ENCODE data around the gene PCAT7. TPM values are rescaled to one million over a fixed set of nuclear protein-coding genes. Genes with fewer than 3 reads are reported as not detected.

The PCAT7 gene
- total and polyA plus RNA-seq, 2 experiments from 2014 or later = 4.0 to 5.5 TPM

- Histone ChIP-seq H3K36me3 (ENCODE audit: insufficient read depth) (no peaks in the 10 kb centered on the region), H3K9me2 (ENCODE audit: insufficient read depth) (no peaks in the 10 kb centered on the region), H2AFZ (no peak overlapping the region), H4K20me1 (replicated peaks; ENCODE audit: insufficient read depth) (no peaks in the 10 kb centered on the region; the same call in 1 of the 2 replicates), H3K4me2 (no peak overlapping the region), H3K4me3 (no peak overlapping the region), H3K27ac (ENCODE audit: low read depth) (no peak overlapping the region), H3K27me3 (ENCODE audit: insufficient read depth) (no peaks in the 10 kb centered on the region), H3K79me2 (replicated peaks; ENCODE audit: insufficient read depth) (no peaks in the 10 kb centered on the region), H3K4me1 (ENCODE audit: insufficient read depth) (no peaks in the 10 kb centered on the region), H3F3A (replicated peaks; ENCODE audit: low read depth) (no peaks in the 10 kb centered on the region)
- no peak overlapping the region for H3K4me3 Mint-ChIP-seq
- H3K27ac Mint-ChIP-seq = no peak overlapping the region
- no peak for ATAC-seq
- H3K4me1 Mint-ChIP-seq = no peaks in the 10 kb centered on the region
- DNase-seq (ENCODE audit: low spot score) = no peak
- no peaks in the 10 kb centered on the region for H3K27me3 Mint-ChIP-seq (ENCODE audit: insufficient read depth, low read depth, poor library complexity)
- no peak for TF ChIP-seq ZNF331 (CRISPR knock-in tag; IDR thresholded peaks at IDR 0.05; ENCODE audit: low read depth)
- no peak for TF ChIP-seq NANOG (IDR thresholded peaks at IDR 0.05; ENCODE audit: borderline replicate concordance)
- no peak for TF ChIP-seq JUNB (IDR thresholded peaks at IDR 0.05; ENCODE audit: unreplicated experiment)
- TF ChIP-seq ETS1 (IDR thresholded peaks at IDR 0.05) = no peak
- no peak for TF ChIP-seq EZH2 (IDR thresholded peaks at IDR 0.05; ENCODE audit: low read depth, unreplicated experiment)
- no peak for TF ChIP-seq STAT1 (IDR thresholded peaks at IDR 0.05; ENCODE audit: unreplicated experiment)
- TF ChIP-seq POLR2AphosphoS5 (IDR thresholded peaks at IDR 0.05; ENCODE audit: low read depth) = no peak
- TF ChIP-seq CTCF (conservative IDR thresholded peaks at IDR 0.05; ENCODE audit: low read depth in 2 of 2) = no peak
- TF ChIP-seq EZH2phosphoT487 (IDR thresholded peaks at IDR 0.05; ENCODE audit: unreplicated experiment) = no peak
- TF ChIP-seq CREB1 (CRISPR knock-in tag; IDR thresholded peaks at IDR 0.05; ENCODE audit: low read depth) = no peak
- TF ChIP-seq ZNF114 (CRISPR knock-in tag; IDR thresholded peaks at IDR 0.05) = no peak
- TF ChIP-seq, protein P1, sequence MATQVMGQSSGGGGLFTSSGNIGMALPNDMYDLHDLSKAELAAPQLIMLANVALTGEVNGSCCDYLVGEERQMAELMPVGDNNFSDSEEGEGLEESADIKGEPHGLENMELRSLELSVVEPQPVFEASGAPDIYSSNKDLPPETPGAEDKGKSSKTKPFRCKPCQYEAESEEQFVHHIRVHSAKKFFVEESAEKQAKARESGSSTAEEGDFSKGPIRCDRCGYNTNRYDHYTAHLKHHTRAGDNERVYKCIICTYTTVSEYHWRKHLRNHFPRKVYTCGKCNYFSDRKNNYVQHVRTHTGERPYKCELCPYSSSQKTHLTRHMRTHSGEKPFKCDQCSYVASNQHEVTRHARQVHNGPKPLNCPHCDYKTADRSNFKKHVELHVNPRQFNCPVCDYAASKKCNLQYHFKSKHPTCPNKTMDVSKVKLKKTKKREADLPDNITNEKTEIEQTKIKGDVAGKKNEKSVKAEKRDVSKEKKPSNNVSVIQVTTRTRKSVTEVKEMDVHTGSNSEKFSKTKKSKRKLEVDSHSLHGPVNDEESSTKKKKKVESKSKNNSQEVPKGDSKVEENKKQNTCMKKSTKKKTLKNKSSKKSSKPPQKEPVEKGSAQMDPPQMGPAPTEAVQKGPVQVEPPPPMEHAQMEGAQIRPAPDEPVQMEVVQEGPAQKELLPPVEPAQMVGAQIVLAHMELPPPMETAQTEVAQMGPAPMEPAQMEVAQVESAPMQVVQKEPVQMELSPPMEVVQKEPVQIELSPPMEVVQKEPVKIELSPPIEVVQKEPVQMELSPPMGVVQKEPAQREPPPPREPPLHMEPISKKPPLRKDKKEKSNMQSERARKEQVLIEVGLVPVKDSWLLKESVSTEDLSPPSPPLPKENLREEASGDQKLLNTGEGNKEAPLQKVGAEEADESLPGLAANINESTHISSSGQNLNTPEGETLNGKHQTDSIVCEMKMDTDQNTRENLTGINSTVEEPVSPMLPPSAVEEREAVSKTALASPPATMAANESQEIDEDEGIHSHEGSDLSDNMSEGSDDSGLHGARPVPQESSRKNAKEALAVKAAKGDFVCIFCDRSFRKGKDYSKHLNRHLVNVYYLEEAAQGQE (IDR thresholded peaks at IDR 0.05; ENCODE audit: unreplicated experiment) = no peak
- TF ChIP-seq, protein P2, sequence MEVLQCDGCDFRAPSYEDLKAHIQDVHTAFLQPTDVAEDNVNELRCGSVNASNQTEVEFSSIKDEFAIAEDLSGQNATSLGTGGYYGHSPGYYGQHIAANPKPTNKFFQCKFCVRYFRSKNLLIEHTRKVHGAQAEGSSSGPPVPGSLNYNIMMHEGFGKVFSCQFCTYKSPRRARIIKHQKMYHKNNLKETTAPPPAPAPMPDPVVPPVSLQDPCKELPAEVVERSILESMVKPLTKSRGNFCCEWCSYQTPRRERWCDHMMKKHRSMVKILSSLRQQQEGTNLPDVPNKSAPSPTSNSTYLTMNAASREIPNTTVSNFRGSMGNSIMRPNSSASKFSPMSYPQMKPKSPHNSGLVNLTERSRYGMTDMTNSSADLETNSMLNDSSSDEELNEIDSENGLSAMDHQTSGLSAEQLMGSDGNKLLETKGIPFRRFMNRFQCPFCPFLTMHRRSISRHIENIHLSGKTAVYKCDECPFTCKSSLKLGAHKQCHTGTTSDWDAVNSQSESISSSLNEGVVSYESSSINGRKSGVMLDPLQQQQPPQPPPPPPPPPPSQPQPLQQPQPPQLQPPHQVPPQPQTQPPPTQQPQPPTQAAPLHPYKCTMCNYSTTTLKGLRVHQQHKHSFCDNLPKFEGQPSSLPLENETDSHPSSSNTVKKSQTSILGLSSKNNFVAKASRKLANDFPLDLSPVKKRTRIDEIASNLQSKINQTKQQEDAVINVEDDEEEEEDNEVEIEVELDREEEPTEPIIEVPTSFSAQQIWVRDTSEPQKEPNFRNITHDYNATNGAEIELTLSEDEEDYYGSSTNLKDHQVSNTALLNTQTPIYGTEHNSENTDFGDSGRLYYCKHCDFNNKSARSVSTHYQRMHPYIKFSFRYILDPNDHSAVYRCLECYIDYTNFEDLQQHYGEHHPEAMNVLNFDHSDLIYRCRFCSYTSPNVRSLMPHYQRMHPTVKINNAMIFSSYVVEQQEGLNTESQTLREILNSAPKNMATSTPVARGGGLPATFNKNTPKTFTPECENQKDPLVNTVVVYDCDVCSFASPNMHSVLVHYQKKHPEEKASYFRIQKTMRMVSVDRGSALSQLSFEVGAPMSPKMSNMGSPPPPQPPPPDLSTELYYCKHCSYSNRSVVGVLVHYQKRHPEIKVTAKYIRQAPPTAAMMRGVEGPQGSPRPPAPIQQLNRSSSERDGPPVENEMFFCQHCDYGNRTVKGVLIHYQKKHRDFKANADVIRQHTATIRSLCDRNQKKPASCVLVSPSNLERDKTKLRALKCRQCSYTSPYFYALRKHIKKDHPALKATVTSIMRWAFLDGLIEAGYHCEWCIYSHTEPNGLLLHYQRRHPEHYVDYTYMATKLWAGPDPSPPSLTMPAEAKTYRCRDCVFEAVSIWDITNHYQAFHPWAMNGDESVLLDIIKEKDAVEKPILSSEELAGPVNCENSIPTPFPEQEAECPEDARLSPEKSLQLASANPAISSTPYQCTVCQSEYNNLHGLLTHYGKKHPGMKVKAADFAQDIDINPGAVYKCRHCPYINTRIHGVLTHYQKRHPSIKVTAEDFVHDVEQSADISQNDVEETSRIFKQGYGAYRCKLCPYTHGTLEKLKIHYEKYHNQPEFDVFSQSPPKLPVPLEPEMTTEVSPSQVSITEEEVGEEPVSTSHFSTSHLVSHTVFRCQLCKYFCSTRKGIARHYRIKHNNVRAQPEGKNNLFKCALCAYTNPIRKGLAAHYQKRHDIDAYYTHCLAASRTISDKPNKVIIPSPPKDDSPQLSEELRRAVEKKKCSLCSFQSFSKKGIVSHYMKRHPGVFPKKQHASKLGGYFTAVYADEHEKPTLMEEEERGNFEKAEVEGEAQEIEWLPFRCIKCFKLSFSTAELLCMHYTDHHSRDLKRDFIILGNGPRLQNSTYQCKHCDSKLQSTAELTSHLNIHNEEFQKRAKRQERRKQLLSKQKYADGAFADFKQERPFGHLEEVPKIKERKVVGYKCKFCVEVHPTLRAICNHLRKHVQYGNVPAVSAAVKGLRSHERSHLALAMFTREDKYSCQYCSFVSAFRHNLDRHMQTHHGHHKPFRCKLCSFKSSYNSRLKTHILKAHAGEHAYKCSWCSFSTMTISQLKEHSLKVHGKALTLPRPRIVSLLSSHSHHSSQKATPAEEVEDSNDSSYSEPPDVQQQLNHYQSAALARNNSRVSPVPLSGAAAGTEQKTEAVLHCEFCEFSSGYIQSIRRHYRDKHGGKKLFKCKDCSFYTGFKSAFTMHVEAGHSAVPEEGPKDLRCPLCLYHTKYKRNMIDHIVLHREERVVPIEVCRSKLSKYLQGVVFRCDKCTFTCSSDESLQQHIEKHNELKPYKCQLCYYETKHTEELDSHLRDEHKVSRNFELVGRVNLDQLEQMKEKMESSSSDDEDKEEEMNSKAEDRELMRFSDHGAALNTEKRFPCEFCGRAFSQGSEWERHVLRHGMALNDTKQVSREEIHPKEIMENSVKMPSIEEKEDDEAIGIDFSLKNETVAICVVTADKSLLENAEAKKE (CRISPR knock-in tag; IDR thresholded peaks at IDR 0.05) = no peak
- no peaks in the 10 kb centered on the region for H3K36me3 Mint-ChIP-seq (ENCODE audit: low read depth)
- peaks cover 1% of the 10 kb centered on the region; the same call in 1 of the 3 replicates for H3K9me3 Mint-ChIP-seq
These were observed 29.4 kb upstream of the PCAT7 start for GRCh38 chr9:94525396-94526035.

All from GM23338 (cell line).